ENCODE results near the gene BCL11A.

Gene BCL11A

DNA sequence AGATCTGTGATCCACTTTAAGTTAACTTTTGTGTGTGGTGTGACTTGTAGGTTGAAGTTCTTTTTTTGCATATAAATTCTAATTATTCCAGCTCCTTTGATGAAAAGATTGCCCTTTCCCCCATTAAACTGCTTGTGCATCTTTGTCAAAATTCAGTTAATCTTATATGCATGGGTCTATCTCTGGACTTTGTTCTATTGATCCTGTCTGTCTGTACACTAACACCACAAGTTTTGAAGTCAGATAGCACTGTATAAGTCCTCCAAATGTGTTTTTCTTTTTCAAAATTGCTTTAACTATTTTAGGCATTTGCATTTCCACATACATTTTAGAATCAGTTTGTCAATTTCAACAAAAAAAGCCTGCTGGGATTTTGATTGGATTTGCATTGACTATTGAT lies 137.6 kb downstream of the BCL11A start:
- Histone ChIP-seq H3K9ac (ENCODE audit: insufficient read length, low read depth) (no peak overlapping the region), H3K27me3 (ENCODE audit: insufficient read depth, insufficient read length) (no peaks in the 10 kb centered on the region), H3K36me3 (ENCODE audit: insufficient read depth, insufficient read length, low read length) (no peaks in the 10 kb centered on the region), H3K4me1 (ENCODE audit: insufficient read depth, insufficient read length) (peaks cover 6% of the 10 kb centered on the region), H3K4me3 (ENCODE audit: insufficient read length, low read depth) (no peak overlapping the region), H3K9me3 (ENCODE audit: insufficient read depth, low read length) (peaks cover 8% of the 10 kb centered on the region)
- no peak for TF ChIP-seq ZNF274 (IDR thresholded peaks at IDR 0.05; ENCODE audit: low read depth, low read length)
- TF ChIP-seq YY1 (IDR thresholded peaks at IDR 0.05; ENCODE audit: insufficient read depth, insufficient read length) = no peak
- TF ChIP-seq SUZ12 (IDR thresholded peaks at IDR 0.05; ENCODE audit: extremely low read depth, insufficient read depth, insufficient read length) = no peak
- DNase-seq (ENCODE audit: low read depth, low spot score) = no peak

DNA sequence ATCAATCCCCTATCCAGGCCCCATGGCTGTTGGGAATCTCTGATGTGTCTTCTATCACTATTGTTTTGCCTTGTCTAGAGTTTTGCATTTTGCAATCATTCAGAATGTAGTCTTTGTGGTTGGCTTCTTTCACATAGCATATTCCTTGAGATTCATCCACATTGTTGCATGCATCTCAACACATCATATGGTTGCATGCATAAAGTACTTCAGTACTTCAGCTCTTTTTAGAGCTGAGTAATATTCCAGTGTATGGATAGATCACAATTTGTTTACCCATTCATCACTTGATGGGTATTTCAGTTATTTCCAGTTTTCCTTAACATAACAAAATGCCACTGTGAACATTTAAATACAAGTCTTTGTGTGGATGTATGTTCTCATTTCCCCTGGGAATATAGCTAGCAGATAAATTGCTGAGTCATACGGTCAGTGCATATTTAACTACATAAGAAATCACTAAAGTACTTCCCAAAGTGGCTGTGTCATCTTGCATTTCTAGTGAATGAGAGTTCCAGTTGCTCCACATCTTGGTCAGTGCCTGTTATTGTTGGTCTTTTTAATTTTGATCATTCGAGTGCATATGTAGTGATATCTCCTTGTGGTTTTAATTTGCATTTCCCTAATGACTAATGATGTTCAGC lies 138.8 kb downstream of the BCL11A start:
- DNase-seq (ENCODE audit: low read depth, low spot score) = no peak

DNA sequence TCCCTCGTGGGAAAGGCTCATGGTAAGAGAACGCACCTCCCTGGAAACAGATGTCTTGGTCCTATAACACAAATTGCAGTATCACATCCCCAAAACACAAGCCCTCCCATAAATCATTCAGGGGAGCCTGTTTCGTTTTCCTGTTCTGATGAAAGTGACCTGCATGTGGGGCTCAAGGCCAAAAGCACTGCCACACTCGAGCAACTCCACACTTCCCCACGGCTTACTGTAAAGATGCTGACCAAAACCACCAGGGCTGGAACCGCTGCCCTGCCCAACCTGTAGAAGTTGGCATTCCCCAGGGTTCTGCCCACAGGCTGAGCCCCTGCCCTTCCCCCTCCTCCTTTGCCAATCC lies 139.7 kb downstream of the BCL11A start:
- H3K27me3 ChIP-seq (ENCODE audit: insufficient read depth, insufficient read length) = no peaks in the 10 kb centered on the region
- no peak overlapping the region for H3K4me3 ChIP-seq (ENCODE audit: insufficient read length, low read depth)
- no peak overlapping the region for H3K9ac ChIP-seq (ENCODE audit: insufficient read length, low read depth)
- no peak for DNase-seq (ENCODE audit: low read depth, low spot score)
- peaks cover 8% of the 10 kb centered on the region for H3K9me3 ChIP-seq (ENCODE audit: insufficient read depth, low read length)
- H3K36me3 ChIP-seq (ENCODE audit: insufficient read depth, insufficient read length, low read length) = no peaks in the 10 kb centered on the region
- H3K4me1 ChIP-seq (ENCODE audit: insufficient read depth, insufficient read length) = peaks cover 6% of the 10 kb centered on the region
- TF ChIP-seq ZNF274 (IDR thresholded peaks at IDR 0.05; ENCODE audit: low read depth, low read length) (no peak), YY1 (IDR thresholded peaks at IDR 0.05; ENCODE audit: insufficient read depth, insufficient read length) (no peak), SUZ12 (IDR thresholded peaks at IDR 0.05; ENCODE audit: extremely low read depth, insufficient read depth, insufficient read length) (no peak)

More for the DNA sequence above, 138.8 kb downstream of the BCL11A start:
- Histone ChIP-seq H3K4me1 (ENCODE audit: insufficient read depth, insufficient read length) (peaks cover 6% of the 10 kb centered on the region), H3K27me3 (ENCODE audit: insufficient read depth, insufficient read length) (no peaks in the 10 kb centered on the region), H3K4me3 (ENCODE audit: insufficient read length, low read depth) (no peak overlapping the region), H3K36me3 (ENCODE audit: insufficient read depth, insufficient read length, low read length) (no peaks in the 10 kb centered on the region), H3K9ac (ENCODE audit: insufficient read length, low read depth) (no peak overlapping the region), H3K9me3 (ENCODE audit: insufficient read depth, low read length) (peaks cover 8% of the 10 kb centered on the region)
- TF ChIP-seq SUZ12 (IDR thresholded peaks at IDR 0.05; ENCODE audit: extremely low read depth, insufficient read depth, insufficient read length) (no peak), ZNF274 (IDR thresholded peaks at IDR 0.05; ENCODE audit: low read depth, low read length) (no peak), YY1 (IDR thresholded peaks at IDR 0.05; ENCODE audit: insufficient read depth, insufficient read length) (no peak)

DNA sequence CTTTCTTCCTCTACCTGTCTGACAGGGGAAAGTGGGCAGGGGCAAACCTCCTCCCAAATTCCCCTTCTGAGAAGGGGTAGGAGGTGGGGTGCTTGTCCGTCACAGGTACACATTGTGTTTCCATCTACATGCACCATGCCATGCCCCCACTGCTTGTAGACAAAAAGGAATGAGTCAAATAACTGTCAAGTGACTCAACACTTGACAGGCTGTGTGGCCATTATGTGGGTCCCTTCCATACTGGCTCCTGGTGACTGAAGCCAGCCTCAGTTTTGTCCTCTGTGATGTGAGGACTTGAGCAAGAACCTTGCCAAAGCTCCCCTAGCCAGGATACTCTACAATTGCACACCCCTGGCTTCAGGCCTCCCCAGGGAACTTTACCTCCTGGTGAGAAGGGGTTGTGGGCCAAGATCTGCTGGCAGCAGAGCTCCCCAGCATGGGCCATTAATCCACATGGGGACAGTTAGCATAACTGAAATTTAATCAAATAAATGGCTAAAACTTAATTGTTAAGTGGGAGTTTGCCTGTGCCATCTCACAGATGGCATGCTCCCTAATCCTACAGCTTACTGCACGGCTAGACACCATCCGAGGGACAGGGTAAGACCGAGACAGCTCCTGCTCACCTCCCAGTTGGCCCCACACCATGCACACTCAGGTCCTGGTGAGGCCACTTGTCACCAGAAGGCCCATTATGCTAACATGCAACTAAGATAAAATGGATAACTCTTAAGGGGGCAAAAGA lies 140.2 kb downstream of the BCL11A start:
- Histone ChIP-seq H3K9ac (ENCODE audit: insufficient read length, low read depth) (no peak overlapping the region), H3K4me1 (ENCODE audit: insufficient read depth, insufficient read length) (peaks cover 6% of the 10 kb centered on the region), H3K9me3 (ENCODE audit: insufficient read depth, low read length) (peaks cover 8% of the 10 kb centered on the region), H3K4me3 (ENCODE audit: insufficient read length, low read depth) (no peak overlapping the region), H3K36me3 (ENCODE audit: insufficient read depth, insufficient read length, low read length) (no peaks in the 10 kb centered on the region), H3K27me3 (ENCODE audit: insufficient read depth, insufficient read length) (no peaks in the 10 kb centered on the region)
- TF ChIP-seq YY1 (IDR thresholded peaks at IDR 0.05; ENCODE audit: insufficient read depth, insufficient read length) = no peak
- no peak for TF ChIP-seq ZNF274 (IDR thresholded peaks at IDR 0.05; ENCODE audit: low read depth, low read length)
- no peak for TF ChIP-seq SUZ12 (IDR thresholded peaks at IDR 0.05; ENCODE audit: extremely low read depth, insufficient read depth, insufficient read length)
- DNase-seq (ENCODE audit: low read depth, low spot score) = no peak

DNA sequence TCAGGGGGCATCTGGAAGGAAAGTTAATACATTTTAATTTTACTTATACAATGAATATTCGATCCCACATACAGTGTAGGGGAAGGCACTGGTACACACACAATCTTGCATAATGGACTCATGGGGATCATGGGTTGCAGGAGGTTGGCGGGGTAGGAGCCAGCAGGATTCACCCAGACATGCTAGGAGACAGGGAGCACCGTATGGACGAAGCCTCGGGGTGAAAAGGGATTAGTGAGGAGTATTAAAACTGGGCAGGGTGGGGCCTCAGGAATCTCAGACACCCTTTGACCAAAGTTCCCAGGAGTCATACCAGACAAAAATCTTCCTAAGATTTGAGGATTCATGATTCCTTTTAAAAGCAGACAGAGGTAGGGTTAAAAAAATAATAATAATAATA lies 140.8 kb downstream of the BCL11A start:
- Histone ChIP-seq H3K9me3 (ENCODE audit: insufficient read depth, low read length) (peaks cover 8% of the 10 kb centered on the region), H3K36me3 (ENCODE audit: insufficient read depth, insufficient read length, low read length) (no peaks in the 10 kb centered on the region), H3K4me3 (ENCODE audit: insufficient read length, low read depth) (no peak overlapping the region), H3K4me1 (ENCODE audit: insufficient read depth, insufficient read length) (peaks cover 6% of the 10 kb centered on the region), H3K27me3 (ENCODE audit: insufficient read depth, insufficient read length) (no peaks in the 10 kb centered on the region), H3K9ac (ENCODE audit: insufficient read length, low read depth) (no peak overlapping the region)
- DNase-seq (ENCODE audit: low read depth, low spot score) = no peak
- TF ChIP-seq YY1 (IDR thresholded peaks at IDR 0.05; ENCODE audit: insufficient read depth, insufficient read length) (no peak), ZNF274 (IDR thresholded peaks at IDR 0.05; ENCODE audit: low read depth, low read length) (no peak), SUZ12 (IDR thresholded peaks at IDR 0.05; ENCODE audit: extremely low read depth, insufficient read depth, insufficient read length) (no peak)

DNA sequence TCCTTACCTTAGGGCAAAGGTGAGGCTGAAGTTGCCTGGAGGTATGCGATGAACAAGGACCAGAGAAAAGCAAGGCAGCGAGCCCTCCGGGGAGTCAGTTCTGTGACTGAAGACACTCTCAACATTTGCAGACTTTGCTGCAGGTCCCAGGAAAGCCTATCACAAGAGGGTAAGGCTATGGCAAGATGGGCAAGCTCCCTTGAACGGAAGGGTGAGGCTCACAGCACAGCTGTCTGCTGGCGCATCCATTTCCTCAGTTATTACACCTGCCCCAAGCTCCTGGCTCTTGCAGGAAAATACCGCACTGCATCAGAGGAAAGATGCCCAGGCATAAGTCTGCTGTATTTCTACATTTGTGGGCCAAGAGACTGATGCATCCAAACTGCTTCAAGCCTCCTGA lies 141.4 kb downstream of the BCL11A start:
- DNase-seq (ENCODE audit: low read depth, low spot score) = no peak
- Histone ChIP-seq H3K4me1 (ENCODE audit: insufficient read depth, insufficient read length) (peaks cover 6% of the 10 kb centered on the region), H3K9me3 (ENCODE audit: insufficient read depth, low read length) (peaks cover 8% of the 10 kb centered on the region), H3K4me3 (ENCODE audit: insufficient read length, low read depth) (no peak overlapping the region), H3K27me3 (ENCODE audit: insufficient read depth, insufficient read length) (no peaks in the 10 kb centered on the region), H3K9ac (ENCODE audit: insufficient read length, low read depth) (no peak overlapping the region), H3K36me3 (ENCODE audit: insufficient read depth, insufficient read length, low read length) (no peaks in the 10 kb centered on the region)
- TF ChIP-seq SUZ12 (IDR thresholded peaks at IDR 0.05; ENCODE audit: extremely low read depth, insufficient read depth, insufficient read length) (no peak), YY1 (IDR thresholded peaks at IDR 0.05; ENCODE audit: insufficient read depth, insufficient read length) (no peak), ZNF274 (IDR thresholded peaks at IDR 0.05; ENCODE audit: low read depth, low read length) (no peak)

DNA sequence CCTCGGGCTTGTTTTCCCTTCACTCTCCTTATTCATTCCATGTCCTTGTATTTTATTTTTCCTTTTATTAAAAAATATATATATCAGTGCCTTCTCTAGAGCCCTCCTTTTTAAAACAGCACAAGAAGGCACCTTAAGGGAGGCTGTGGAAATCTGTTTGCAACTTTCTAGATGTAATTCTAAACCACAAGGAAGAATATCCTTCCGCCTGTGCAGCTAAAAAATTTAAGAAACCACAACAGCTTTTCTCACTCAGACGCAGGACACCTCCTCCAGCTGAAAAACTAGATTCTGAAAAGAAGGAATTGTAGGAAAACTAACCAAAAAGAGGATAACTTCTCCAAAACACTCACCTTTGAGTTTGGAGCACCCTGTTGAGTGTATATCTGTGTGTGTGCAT lies 142.2 kb downstream of the BCL11A start:
- Histone ChIP-seq H3K27me3 (ENCODE audit: insufficient read depth, insufficient read length) (no peaks in the 10 kb centered on the region), H3K9me3 (ENCODE audit: insufficient read depth, low read length) (peaks cover 8% of the 10 kb centered on the region), H3K4me3 (ENCODE audit: insufficient read length, low read depth) (no peak overlapping the region), H3K9ac (ENCODE audit: insufficient read length, low read depth) (no peak overlapping the region), H3K36me3 (ENCODE audit: insufficient read depth, insufficient read length, low read length) (no peaks in the 10 kb centered on the region), H3K4me1 (ENCODE audit: insufficient read depth, insufficient read length) (peaks cover 10% of the 10 kb centered on the region)
- DNase-seq (ENCODE audit: low read depth, low spot score) = no peak
- TF ChIP-seq SUZ12 (IDR thresholded peaks at IDR 0.05; ENCODE audit: extremely low read depth, insufficient read depth, insufficient read length) = no peak
- TF ChIP-seq YY1 (IDR thresholded peaks at IDR 0.05; ENCODE audit: insufficient read depth, insufficient read length) = no peak
- no peak for TF ChIP-seq ZNF274 (IDR thresholded peaks at IDR 0.05; ENCODE audit: low read depth, low read length)
